ENCODE measurements around the gene ARID5A. TPM values are rescaled to one million over a fixed set of nuclear protein-coding genes. Genes with fewer than 3 reads are reported as not detected.
"Not testable (repeated sequence)": the region's sequence is repeated elsewhere in the genome, so short reads cannot be mapped to it uniquely, and the experiment has no call there.

ARID5A gene
- polyA plus RNA-seq, 3 donors, result 7.7 to 71.1 (median 63.3) TPM

GRCh38 chr2:96548558-96549465 lies 12.3 kb downstream of the ARID5A start:
- no peak overlapping the region for H3K27ac ChIP-seq (ENCODE audit: low read depth, low read length)

GRCh38 chr2:96549466-96549785 lies 12.9 kb downstream of the ARID5A start:
- H3K27ac ChIP-seq (ENCODE audit: low read depth, low read length), result no peak overlapping the region
- WGBS, 3 donors, result 67 to 87% (median 85%) methylated on average over 4 of the region's 4 CpGs

More at GRCh38 chr2:96548558-96549465, 12.3 kb downstream of the ARID5A start:
- WGBS, 3 donors, result 90 to 92% (median 92%) methylated on average over 21 to 24 of the region's 24 CpGs

GRCh38 chr2:96549967-96550786 lies 13.6 kb downstream of the ARID5A start:
- 48 to 88% (median 76%) methylated on average over 51 to 61 of the region's 61 CpGs for WGBS, 3 donors
- no peak overlapping the region for H3K27ac ChIP-seq (ENCODE audit: low read depth, low read length)

- 94 to 95% (median 95%) methylated on average over 14 of the region's 14 CpGs for WGBS, 3 donors
- no peak overlapping the region for H3K27ac ChIP-seq (ENCODE audit: low read depth, low read length)
Measured at GRCh38 chr2:96550787-96551604, 14.4 kb downstream of the ARID5A start.

GRCh38 chr2:96551605-96552314 lies 15.2 kb downstream of the ARID5A start:
- WGBS, 3 donors, result 92 to 96% (median 95%) methylated on average over 23 to 25 of the region's 25 CpGs
- H3K27ac ChIP-seq (ENCODE audit: low read depth, low read length), result no peak overlapping the region

- H3K27ac ChIP-seq (ENCODE audit: low read depth, low read length), result no peak overlapping the region
- 85 to 87% (median 85%) methylated on average over 18 of the region's 18 CpGs for whole genome bisulfite sequencing, 3 donors
Measured at GRCh38 chr2:96552315-96553175, 16.0 kb downstream of the ARID5A start.

GRCh38 chr2:96553176-96553956 lies 16.8 kb downstream of the ARID5A start:
- H3K27ac ChIP-seq (ENCODE audit: low read depth, low read length), result no peak overlapping the region
- WGBS, 3 donors, result 88 to 94% (median 89%) methylated on average over 16 of the region's 16 CpGs

GRCh38 chr2:96553957-96554292 lies 17.4 kb downstream of the ARID5A start:
- 37 to 52% (median 43%) methylated on average over 9 of the region's 9 CpGs for WGBS, 3 donors
- H3K27ac ChIP-seq (ENCODE audit: low read depth, low read length), result not testable (repeated sequence)

GRCh38 chr2:96554293-96555145 lies 18.0 kb downstream of the ARID5A start:
- WGBS, 3 donors, result 31 to 41% (median 32%) methylated on average over 35 of the region's 35 CpGs
- H3K27ac ChIP-seq (ENCODE audit: low read depth, low read length), result no peak overlapping the region

GRCh38 chr2:96555146-96555610 lies 18.6 kb downstream of the ARID5A start:
- no peak overlapping the region for H3K27ac ChIP-seq (ENCODE audit: low read depth, low read length)
- 77 to 84% (median 82%) methylated on average over 14 of the region's 14 CpGs for WGBS, 3 donors

- no peak overlapping the region for H3K27ac ChIP-seq (ENCODE audit: low read depth, low read length)
- WGBS, 3 donors, result 75 to 83% (median 78%) methylated on average over 16 of the region's 16 CpGs
Measured at GRCh38 chr2:96556441-96557330, 20.1 kb downstream of the ARID5A start.

GRCh38 chr2:96557421-96557820 lies 20.9 kb downstream of the ARID5A start:
- 73 to 96% (median 96%) methylated on average over 6 of the region's 6 CpGs for WGBS, 3 donors
- H3K27ac ChIP-seq (ENCODE audit: low read depth, low read length), result not testable (repeated sequence)

- H3K27ac ChIP-seq (ENCODE audit: low read depth, low read length), result no peak overlapping the region
- 85 to 93% (median 88%) methylated on average over 6 of the region's 6 CpGs for WGBS, 3 donors
Measured at GRCh38 chr2:96558061-96558460, 21.5 kb downstream of the ARID5A start.

- WGBS, 3 donors, result 80 to 95% (median 87%) methylated on average over 8 of the region's 8 CpGs
- no peak overlapping the region for H3K27ac ChIP-seq (ENCODE audit: low read depth, low read length)
Measured at GRCh38 chr2:96558485-96558884, 21.9 kb downstream of the ARID5A start.

GRCh38 chr2:96564026-96564425 lies 27.5 kb downstream of the ARID5A start:
- WGBS, 3 donors, result 72 to 94% (median 85%) methylated on average over 4 of the region's 4 CpGs
- no peak overlapping the region for H3K27ac ChIP-seq (ENCODE audit: low read depth, low read length)

Measured in adipose tissue (tissue), 3 donors.